HG03175 (cell line): ENCODE measurements around the gene ARMH2.

ENCODE experiments used
- ATAC-seq: cut with Tn5 transposase; IDR thresholded peaks from one replicate; pipeline ENCODE4 v1.9.1; 2021; ENCODE audit warnings: mild to moderate bottlenecking, moderate library complexity; ENCODE audit not compliant: unreplicated experiment

ARMH2 gene

GRCh38 chr6:24798740-24799540 is at the start of gene ARMH2:
ARMH2 (minus strand) TSS chr6:24798917; CDS start chr6:24798857, 60 bp downstream.
- no peak for ATAC-seq

GRCh38 chr6:24848461-24848860 is 49.7 kb upstream of the ARMH2 start:
- ATAC-seq = no peak

GRCh38 chr6:24847402-24847801 is 48.7 kb upstream of the ARMH2 start:
- ATAC-seq = no peak

- ATAC-seq = no peak
Observed at GRCh38 chr6:24845578-24845977, 46.9 kb upstream of the ARMH2 start.

GRCh38 chr6:24844903-24845302 is 46.2 kb upstream of the ARMH2 start:
- peak; percentile 84 for ATAC-seq

- ATAC-seq = no peak
Observed at GRCh38 chr6:24844061-24844460, 45.3 kb upstream of the ARMH2 start.

- ATAC-seq = no peak
Observed at GRCh38 chr6:24840187-24840586, 41.5 kb upstream of the ARMH2 start.

GRCh38 chr6:24838994-24839393 is 40.3 kb upstream of the ARMH2 start:
- no peak for ATAC-seq

- ATAC-seq = no peak
Observed at GRCh38 chr6:24838081-24838480, 39.4 kb upstream of the ARMH2 start.

- no peak for ATAC-seq
Observed at GRCh38 chr6:24836109-24836508, 37.4 kb upstream of the ARMH2 start.

- ATAC-seq = no peak
Observed at GRCh38 chr6:24833711-24834386, 35.1 kb upstream of the ARMH2 start.

- ATAC-seq = no peak
Observed at GRCh38 chr6:24832794-24833193, 34.1 kb upstream of the ARMH2 start.

- ATAC-seq = no peak
Observed at GRCh38 chr6:24831771-24832716, 33.3 kb upstream of the ARMH2 start.

GRCh38 chr6:24829657-24830056 is 30.9 kb upstream of the ARMH2 start:
- ATAC-seq = no peak

GRCh38 chr6:24827970-24828369 is 29.3 kb upstream of the ARMH2 start:
- ATAC-seq = no peak

GRCh38 chr6:24827162-24827561 is 28.4 kb upstream of the ARMH2 start:
- ATAC-seq = no peak

- no peak for ATAC-seq
Observed at GRCh38 chr6:24825130-24825630, 26.5 kb upstream of the ARMH2 start.

GRCh38 chr6:24824142-24824938 is 25.6 kb upstream of the ARMH2 start:
- no peak for ATAC-seq

GRCh38 chr6:24823185-24823584 is 24.5 kb upstream of the ARMH2 start:
- ATAC-seq = no peak

GRCh38 chr6:24822696-24823095 is 24.0 kb upstream of the ARMH2 start:
- ATAC-seq = no peak
